Activated B cell treated with CpG ODN at 0.5 μM for 24 hours (primary cell): ENCODE data around the gene TC2N. TPM values are rescaled to one million over a fixed set of nuclear protein-coding genes. Genes with fewer than 3 reads are reported as not detected.

Experiments used
- ATAC-seq: fragments of 200-7000 bp; cut with Tn5 transposase; one replicate; pipeline ENCODE4 v1.10.0; 2021; ENCODE audit warnings: low read depth, mild to moderate bottlenecking, moderate library complexity
- CTCF ChIA-PET: fragments of 350-600 bp; sonication (Branson Sonifier 250); formaldehyde crosslinking; loops from one replicate; lab custom pipeline; 2021; ENCODE audit warnings: antibody characterized with exemption; lab: Charles Lee
- POLR2A ChIA-PET: fragments of 350-600 bp; sonication (Branson Sonifier 250); formaldehyde crosslinking; loops from one replicate; lab custom pipeline; 2021; ENCODE audit warnings: antibody characterized with exemption; lab: Charles Lee
- DNase-seq: peaks from one replicate; pipeline ENCODE4 v3.0.0; 2022
- H3K27ac Mint-ChIP-seq: one replicate; pipeline ENCODE4 v1.8.0; 2020; ENCODE audit warnings: mixed read lengths
- H3K27me3 Mint-ChIP-seq: one replicate; pipeline ENCODE4 v1.8.0; 2021; ENCODE audit warnings: mixed read lengths
- H3K36me3 Mint-ChIP-seq: one replicate; pipeline ENCODE4 v1.8.0; 2021; ENCODE audit warnings: low read depth, mixed read lengths
- H3K4me1 Mint-ChIP-seq: one replicate; pipeline ENCODE4 v1.8.0; 2021; ENCODE audit warnings: mixed read lengths
- H3K4me3 Mint-ChIP-seq: one replicate; pipeline ENCODE4 v1.8.0; 2020; ENCODE audit warnings: mild to moderate bottlenecking, mixed read lengths
- H3K9me3 Mint-ChIP-seq: one replicate; pipeline ENCODE4 v1.8.0; 2020; ENCODE audit warnings: mixed read lengths
- intact Hi-C: fragments of 100-400 bp; cut with micrococcal nuclease; formaldehyde crosslinking; loops from one replicate; pipeline ENCODE4 v1.15.1; 2024
- total RNA-seq: library from RNA; stranded (reverse); gene quantifications from 2 replicates; pipeline ENCODE4 v1.2.3, GENCODE V29; 2022
- TF ChIP-seq, protein P1 (sequence below): fragments of 200-600 bp; IDR thresholded peaks from one replicate; pipeline ENCODE4 v1.8.0; 2022; ENCODE audit warnings: antibody characterized with exemption, mild to moderate bottlenecking

TC2N gene
- total RNA-seq, 1 donor from 2014 or later = 12.1 TPM

DNA sequence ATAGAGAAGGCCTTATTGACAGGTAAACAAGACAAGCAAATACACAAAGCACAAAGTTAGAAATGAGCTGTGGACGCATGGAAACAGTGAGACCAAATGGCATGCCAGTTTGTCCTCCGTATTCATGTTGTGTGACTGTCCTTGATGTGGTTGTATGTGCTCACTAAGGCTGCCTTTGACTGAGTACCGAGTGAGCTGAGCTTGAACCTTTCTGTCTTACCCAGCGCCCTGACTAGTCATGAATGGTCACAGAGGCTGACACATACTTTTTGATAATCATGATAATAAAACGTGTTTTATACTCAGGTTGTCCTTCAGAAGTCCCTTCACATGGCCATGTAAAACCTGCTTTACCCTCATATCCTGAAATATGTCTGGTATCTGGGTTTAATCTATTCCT is 134.9 kb downstream of the TC2N start:
- ChIA-PET CTCF (no interaction called here), POLR2A (no interaction called here)
- ATAC-seq = no peak
- intact Hi-C loops = no loop called here
- no peaks in the 10 kb centered on the region for H3K9me3 Mint-ChIP-seq
- H3K4me1 Mint-ChIP-seq = no peaks in the 10 kb centered on the region
- TF ChIP-seq, protein P1, sequence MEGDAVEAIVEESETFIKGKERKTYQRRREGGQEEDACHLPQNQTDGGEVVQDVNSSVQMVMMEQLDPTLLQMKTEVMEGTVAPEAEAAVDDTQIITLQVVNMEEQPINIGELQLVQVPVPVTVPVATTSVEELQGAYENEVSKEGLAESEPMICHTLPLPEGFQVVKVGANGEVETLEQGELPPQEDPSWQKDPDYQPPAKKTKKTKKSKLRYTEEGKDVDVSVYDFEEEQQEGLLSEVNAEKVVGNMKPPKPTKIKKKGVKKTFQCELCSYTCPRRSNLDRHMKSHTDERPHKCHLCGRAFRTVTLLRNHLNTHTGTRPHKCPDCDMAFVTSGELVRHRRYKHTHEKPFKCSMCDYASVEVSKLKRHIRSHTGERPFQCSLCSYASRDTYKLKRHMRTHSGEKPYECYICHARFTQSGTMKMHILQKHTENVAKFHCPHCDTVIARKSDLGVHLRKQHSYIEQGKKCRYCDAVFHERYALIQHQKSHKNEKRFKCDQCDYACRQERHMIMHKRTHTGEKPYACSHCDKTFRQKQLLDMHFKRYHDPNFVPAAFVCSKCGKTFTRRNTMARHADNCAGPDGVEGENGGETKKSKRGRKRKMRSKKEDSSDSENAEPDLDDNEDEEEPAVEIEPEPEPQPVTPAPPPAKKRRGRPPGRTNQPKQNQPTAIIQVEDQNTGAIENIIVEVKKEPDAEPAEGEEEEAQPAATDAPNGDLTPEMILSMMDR = no peak
- no peaks in the 10 kb centered on the region for H3K36me3 Mint-ChIP-seq
- peaks cover 18% of the 10 kb centered on the region for H3K27me3 Mint-ChIP-seq
- DNase-seq = no peak
- H3K27ac Mint-ChIP-seq = no peak overlapping the region
- H3K4me3 Mint-ChIP-seq = no peak overlapping the region

DNA sequence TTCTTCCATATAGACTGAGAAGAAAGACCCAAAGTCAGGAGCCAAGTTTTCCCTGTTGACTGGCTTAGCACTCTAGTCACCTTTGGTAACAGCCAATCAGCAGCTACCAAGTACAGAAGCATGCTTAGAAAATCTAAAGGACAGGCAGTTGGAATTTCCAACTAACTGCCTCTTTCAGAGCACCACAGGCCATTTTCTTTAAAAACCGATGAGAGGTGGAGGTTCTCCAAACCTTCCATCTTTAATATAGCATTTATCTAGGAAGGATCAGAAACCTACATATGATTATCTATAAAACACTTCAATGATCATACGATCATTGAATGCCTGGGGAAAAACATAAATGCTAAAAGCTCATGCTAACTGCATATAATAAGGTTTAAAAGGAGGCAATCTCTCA is 135.3 kb downstream of the TC2N start, which contains the start of gene CATSPERB:
Gene CATSPERB, minus strand, starts transcription at position 101 of the 400 bp plus-strand sequence. CDS start 2,607 bp downstream, outside the sequence.
- DNase-seq (no peak), ATAC-seq (no peak)
- TF ChIP-seq, protein P1 = no peak
- Mint-ChIP-seq H3K4me1 (no peaks in the 10 kb centered on the region), H3K27ac (no peak within 1 kb of the TSS), H3K27me3 (peaks cover 16% of the 10 kb centered on the region), H3K9me3 (no peaks in the 10 kb centered on the region), H3K4me3 (no peak within 1 kb of the TSS), H3K36me3 (no peaks in the 10 kb centered on the region)
- intact Hi-C loops = no loop called here
- ChIA-PET POLR2A (no interaction called here), CTCF (no interaction called here)

DNA sequence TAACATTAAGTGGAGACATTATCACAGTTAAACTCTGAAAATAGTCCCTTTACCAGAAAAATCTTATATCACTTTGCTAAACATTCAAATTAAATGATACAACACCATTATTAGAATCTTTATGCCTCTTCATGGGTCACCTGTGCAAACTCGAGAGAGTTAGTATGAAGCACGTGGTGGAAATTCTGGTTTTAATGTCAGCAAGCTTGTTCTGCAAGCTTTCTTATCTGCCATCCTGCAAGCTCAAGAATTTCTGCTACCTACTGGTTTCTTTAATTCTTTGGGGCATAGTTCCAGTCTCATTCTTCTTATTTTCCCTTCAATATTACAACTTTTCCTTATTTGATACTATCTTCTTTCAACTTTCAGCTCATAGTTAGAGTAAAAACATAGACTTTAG is 136.3 kb downstream of the TC2N start:
- ChIA-PET POLR2A (no interaction called here), CTCF (no interaction called here)
- ATAC-seq = no peak
- no peak overlapping the region for H3K4me3 Mint-ChIP-seq
- H3K27ac Mint-ChIP-seq = no peak overlapping the region
- no peak for DNase-seq
- intact Hi-C loops = no loop called here
- TF ChIP-seq, protein P1 = no peak
- no peaks in the 10 kb centered on the region for H3K9me3 Mint-ChIP-seq
- H3K4me1 Mint-ChIP-seq = no peaks in the 10 kb centered on the region
- H3K36me3 Mint-ChIP-seq = no peaks in the 10 kb centered on the region
- peaks cover 10% of the 10 kb centered on the region for H3K27me3 Mint-ChIP-seq

DNA sequence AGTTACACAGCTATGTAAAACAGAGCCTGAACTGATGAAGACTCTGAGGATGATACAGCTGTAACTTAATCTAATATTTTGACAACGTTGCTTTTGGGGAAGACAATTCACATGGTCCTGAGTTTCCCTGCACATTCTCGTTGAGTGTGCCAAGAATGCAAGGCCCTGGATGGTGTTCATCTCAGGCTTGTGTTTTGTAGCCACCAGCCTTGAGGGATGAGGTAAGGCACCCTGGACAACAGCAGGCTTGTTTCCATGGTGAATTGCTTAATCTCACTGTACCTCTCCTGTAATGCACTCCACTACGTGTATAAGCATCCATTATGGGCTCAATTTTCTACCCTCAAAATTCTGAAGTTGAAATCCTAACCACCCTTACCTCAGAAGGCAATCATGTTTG is 137.6 kb downstream of the TC2N start:
- TF ChIP-seq, protein P1 = no peak
- Mint-ChIP-seq H3K9me3 (no peaks in the 10 kb centered on the region), H3K4me3 (no peak overlapping the region), H3K27me3 (peaks cover 9% of the 10 kb centered on the region), H3K27ac (no peak overlapping the region), H3K4me1 (no peaks in the 10 kb centered on the region), H3K36me3 (no peaks in the 10 kb centered on the region)
- ATAC-seq = no peak
- DNase-seq = no peak
- POLR2A ChIA-PET = no interaction called here
- intact Hi-C loops = no loop called here
- CTCF ChIA-PET = no interaction called here

Other genes starting within 250 kb of the TC2N start
- 0.27 TPM in 1 of 2 replicates, not detected in the other for gene CATSPERB, start 135.4 kb downstream of the TC2N start, total RNA-seq
- not detected in 2 replicates for gene FBLN5, start 80.2 kb upstream of the TC2N start, total RNA-seq
- 46.2 and 59.5 TPM in 2 replicates for gene TRIP11, start 172.5 kb upstream of the TC2N start, total RNA-seq
- 23.8 and 29.3 TPM in 2 replicates for gene ATXN3, start 239.0 kb upstream of the TC2N start, total RNA-seq